HCT116 (cell line): ENCODE data around the gene EHD4. TPM values are rescaled to one million over a fixed set of nuclear protein-coding genes. Genes with fewer than 3 reads are reported as not detected.

Experiments used
- ATAC-seq: fragments of 200-7000 bp; cut with Tn5 transposase; 2 replicates; pipeline ENCODE4 v1.9.1; 2020; ENCODE audit warnings: mild to moderate bottlenecking, moderate library complexity
- BruUV-seq: library from RNA; stranded (reverse); fragments of 400-500 nt; replicated peaks from 2 replicates; lab custom pipeline; 2021; lab: Mats Ljungman, UMichigan
- CTCF ChIA-PET: fragments of 300-600 bp; sonication (Branson Sonifier 250); formaldehyde crosslinking; loops from one replicate; lab custom pipeline; 2021; ENCODE audit warnings: antibody characterized with exemption; lab: Charles Lee
- POLR2A ChIA-PET: fragments of 300-600, 350-600 bp; sonication (Branson Sonifier 250); formaldehyde crosslinking; loops from one replicate; lab custom pipeline; 2021; ENCODE audit warnings: antibody characterized with exemption; lab: Charles Lee
- RAD21 ChIA-PET, 2 experiments: fragments of 300-600 bp; sonication (Branson Sonifier 250); formaldehyde crosslinking; loops; one replicate each; lab custom pipeline; 2023; ENCODE audit warnings: low total read pairs in 2 of 2; ENCODE audit not compliant: uncharacterized antibody in 2 of 2, unreplicated experiment in 2 of 2, low non-redundant PET in 1 of 2; lab: Charles Lee
- DNase-seq: peaks from one replicate; pipeline ENCODE4 v3.0.0-alpha.2; 2010; ENCODE audit warnings: low read depth, low spot score
- H2AFZ ChIP-seq: fragments of 200-600 bp; shearing (Covaris generic), sonication (generic); 2 replicates; pipeline ENCODE4 v1.6.1; 2017; ENCODE audit warnings: low read depth, mixed run types, mixed read lengths, antibody characterized with exemption, low read length; ENCODE audit not compliant: poor library complexity, severe bottlenecking
- H3K27ac ChIP-seq: 2 replicates; pipeline ENCODE4 v1.5.1; 2012; ENCODE audit warnings: low read depth, low read length
- H3K27me3 ChIP-seq: fragments of 200-600 bp; sonication (generic); 2 replicates; pipeline ENCODE4 v1.6.1; 2016; ENCODE audit warnings: mixed run types, low read length, mixed read lengths; ENCODE audit not compliant: insufficient read depth
- H3K36me3 ChIP-seq, 2 experiments: fragments of 200-500 bp in 1 of 2; fragments of 200-600 bp in 1 of 2; sonication (Bioruptor generic) in 1 of 2; sonication (generic) in 1 of 2; 2 replicates each; pipeline versions ENCODE4 v1.5.1 to v1.6.1; 2014 to 2016; ENCODE audit warnings: low read length in 2 of 2, inconsistent platforms in 1 of 2, mixed read lengths in 1 of 2, mixed run types in 1 of 2; ENCODE audit not compliant: insufficient read depth in 2 of 2, control insufficient read depth in 1 of 2
- H3K4me1 ChIP-seq, 2 experiments: fragments of 200-600 bp in 1 of 2; sonication (generic) in 1 of 2; 2 replicates each; pipeline versions ENCODE4 v1.5.1 to v1.6.1; 2012 to 2017; ENCODE audit warnings: low read length in 2 of 2, inconsistent platforms in 1 of 2, mild to moderate bottlenecking in 1 of 2, mixed read lengths in 1 of 2, mixed run types in 1 of 2, moderate library complexity in 1 of 2; ENCODE audit not compliant: insufficient read depth in 2 of 2, control insufficient read depth in 1 of 2
- H3K4me2 ChIP-seq: fragments of 200-600 bp; sonication (generic); 2 replicates; pipeline ENCODE4 v1.6.1; 2017; ENCODE audit warnings: mixed run types, low read length, mixed read lengths
- H3K4me3 ChIP-seq, 2 experiments: fragments of 200-600 bp in 1 of 2; sonication (generic) in 1 of 2; replicated peaks in 1 of 2; 2 replicates each; pipeline ENCODE4 v1.5.1; 2011 to 2016; ENCODE audit warnings: low read length in 2 of 2, control low read depth in 1 of 2, low read depth in 1 of 2, mild to moderate bottlenecking in 1 of 2, mixed read lengths in 1 of 2, mixed run types in 1 of 2
- H3K79me2 ChIP-seq: fragments of 200-600 bp; sonication (generic); 2 replicates; pipeline ENCODE4 v1.6.1; 2017; ENCODE audit warnings: mild to moderate bottlenecking, mixed run types, low read length, moderate library complexity, mixed read lengths; ENCODE audit not compliant: insufficient read depth
- H3K9ac ChIP-seq: fragments of 200-600 bp; sonication (generic); 2 replicates; pipeline ENCODE4 v1.6.1; 2016; ENCODE audit warnings: low read length, mixed read lengths
- H3K9me2 ChIP-seq: fragments of 200-600 bp; sonication (generic), shearing (Covaris generic); 2 replicates; pipeline ENCODE4 v1.6.1; 2017; ENCODE audit warnings: mixed run types, mild to moderate bottlenecking, moderate library complexity; ENCODE audit not compliant: insufficient read depth
- H3K9me3 ChIP-seq, 2 experiments: fragments of 200-500 bp in 1 of 2; fragments of 200-600 bp in 1 of 2; sonication (Bioruptor generic) in 1 of 2; sonication (generic) in 1 of 2; 2 replicates each; pipeline ENCODE4 v1.6.1; 2014 to 2017; ENCODE audit warnings: low read length in 2 of 2, mixed read lengths in 2 of 2, inconsistent platforms in 1 of 2, low read depth in 1 of 2, mild to moderate bottlenecking in 1 of 2, mixed run types in 1 of 2, moderate library complexity in 1 of 2; ENCODE audit not compliant: control insufficient read depth in 1 of 2, insufficient read depth in 1 of 2
- H4K20me1 ChIP-seq: fragments of 200-600 bp; sonication (generic), shearing (Covaris generic); 2 replicates; pipeline ENCODE4 v1.6.1; 2017; ENCODE audit warnings: mixed run types, mild to moderate bottlenecking, moderate library complexity; ENCODE audit not compliant: insufficient read depth
- ATF3 ChIP-seq: IDR thresholded peaks from 2 replicates; pipeline ENCODE4 v1.6.1; 2012
- CBX3 ChIP-seq: IDR thresholded peaks from 2 replicates; pipeline ENCODE4 v1.6.1; 2012; ENCODE audit warnings: low read depth
- CEBPB ChIP-seq: IDR thresholded peaks from 2 replicates; pipeline ENCODE4 v1.6.1; 2012; ENCODE audit warnings: low read depth
- CTCF ChIP-seq, 3 experiments: fragments of 200-600 bp in 1 of 3; sonication (generic) in 1 of 3; IDR thresholded peaks in 2 of 3; conservative IDR thresholded peaks in 1 of 3; 2 replicates each; pipeline ENCODE4 v1.5.1; 2012 to 2017; ENCODE audit warnings: low read depth in 2 of 3, low read length in 2 of 3, antibody characterized with exemption in 1 of 3, borderline replicate concordance in 1 of 3, control low read depth in 1 of 3, mild to moderate bottlenecking in 1 of 3, mixed read lengths in 1 of 3, mixed run types in 1 of 3, moderate library complexity in 1 of 3; ENCODE audit not compliant: insufficient read depth in 1 of 3
- EGR1 ChIP-seq: IDR thresholded peaks from 2 replicates; pipeline ENCODE4 v1.6.1; 2012; ENCODE audit warnings: low read depth
- ELF1 ChIP-seq: IDR thresholded peaks from 2 replicates; pipeline ENCODE4 v1.6.1; 2012; ENCODE audit warnings: low read depth, borderline replicate concordance
- EZH2phosphoT487 ChIP-seq: fragments of 200-600 bp; IDR thresholded peaks from 2 replicates; pipeline ENCODE4 v1.6.1; 2018; ENCODE audit warnings: antibody characterized with exemption, borderline replicate concordance
- JUND ChIP-seq: IDR thresholded peaks from 2 replicates; pipeline ENCODE4 v1.6.1; 2012
- MAX ChIP-seq: IDR thresholded peaks from 2 replicates; pipeline ENCODE4 v1.6.1; 2012
- POLR2A ChIP-seq: IDR thresholded peaks from 2 replicates; pipeline ENCODE4 v1.7.0; 2011; ENCODE audit warnings: borderline replicate concordance; ENCODE audit not compliant: insufficient read depth, insufficient read length; ENCODE audit errors: extremely low read depth
- POLR2AphosphoS5 ChIP-seq: IDR thresholded peaks from 2 replicates; pipeline ENCODE4 v1.6.1; 2011; ENCODE audit warnings: mild to moderate bottlenecking, low read depth, low read length, moderate library complexity
- RAD21 ChIP-seq: IDR thresholded peaks from 2 replicates; pipeline ENCODE4 v1.6.1; 2012; ENCODE audit warnings: low read depth, mild to moderate bottlenecking
- REST ChIP-seq: IDR thresholded peaks from 2 replicates; pipeline ENCODE4 v1.6.1; 2012; ENCODE audit warnings: low read depth
- TCF7L2 ChIP-seq: IDR thresholded peaks from 2 replicates; pipeline ENCODE4 v1.7.0; 2011; ENCODE audit warnings: borderline replicate concordance, inconsistent platforms; ENCODE audit not compliant: insufficient read depth, insufficient read length; ENCODE audit errors: extremely low read depth
- ZBTB33 ChIP-seq: IDR thresholded peaks from 2 replicates; pipeline ENCODE4 v1.6.1; 2011; ENCODE audit warnings: mild to moderate bottlenecking, low read length, moderate library complexity; ENCODE audit not compliant: insufficient replicate concordance; ENCODE audit errors: extremely low read depth
- intact Hi-C: fragments of 100-400 bp; cut with micrococcal nuclease; formaldehyde crosslinking; loops from 2 replicates; pipeline ENCODE4 v1.10.0; 2022
- total RNA-seq: library from RNA; stranded (reverse); gene quantifications from one replicate; pipeline ENCODE4 v1.2.1, GENCODE V29; 2021; ENCODE audit not compliant: unreplicated experiment

Gene EHD4
- total RNA-seq, 1 experiment from 2014 or later = 28.0 TPM

GRCh38 chr15:41999290-42000285, 27.2 kb upstream of the EHD4 start:
- RAD21 ChIA-PET = no interaction called here
- H3K9me2 ChIP-seq = no peaks in the 10 kb centered on the region
- H3K9ac ChIP-seq = no peak overlapping the region
- CTCF ChIA-PET = no interaction called here
- H3K4me3 ChIP-seq = no peak overlapping the region
- no peak for ATAC-seq
- no peak overlapping the region for H3K4me2 ChIP-seq
- no peak overlapping the region for H3K27ac ChIP-seq
- no peak for TF ChIP-seq JUND
- TF ChIP-seq CBX3 = no peak
- no peak for TF ChIP-seq RAD21
- no peak for TF ChIP-seq TCF7L2
- TF ChIP-seq EGR1 = no peak
- TF ChIP-seq MAX = no peak
- no peak for TF ChIP-seq ATF3
- no peak for TF ChIP-seq ELF1
- no peak for TF ChIP-seq ZBTB33
- TF ChIP-seq EZH2phosphoT487 = no peak
- TF ChIP-seq POLR2AphosphoS5 = no peak
- TF ChIP-seq CEBPB = no peak
- no peak for TF ChIP-seq POLR2A
- TF ChIP-seq CTCF (IDR thresholded peaks at IDR 0.05 in 2 of 3, conservative IDR thresholded peaks at IDR 0.05 in 1 of 3; ENCODE audit: borderline replicate concordance in 1 of 3, insufficient read depth in 1 of 3, low read depth in 2 of 3, low read length in 2 of 3) = no peak
- TF ChIP-seq REST = no peak
- H3K9me3 ChIP-seq = no peaks in the 10 kb centered on the region
- no peak for DNase-seq
- BruUV-seq = no TSS peak
- no peaks in the 10 kb centered on the region for H3K79me2 ChIP-seq
- no peaks in the 10 kb centered on the region for H4K20me1 ChIP-seq
- POLR2A ChIA-PET = no interaction called here
- H3K27me3 ChIP-seq = peaks cover 4% of the 10 kb centered on the region; the same call in 1 of the 2 replicates
- no peaks in the 10 kb centered on the region for H3K36me3 ChIP-seq
- intact Hi-C loops = no loop called here
- no peaks in the 10 kb centered on the region for H3K4me1 ChIP-seq
- no peak overlapping the region for H2AFZ ChIP-seq
